HG03066 (cell line): ENCODE data around the gene COL26A1.

Source experiments
- ATAC-seq: cut with Tn5 transposase; IDR thresholded peaks from one replicate; pipeline ENCODE4 v1.9.1; 2021; ENCODE audit warnings: low read depth; ENCODE audit not compliant: unreplicated experiment

COL26A1 gene

DNA sequence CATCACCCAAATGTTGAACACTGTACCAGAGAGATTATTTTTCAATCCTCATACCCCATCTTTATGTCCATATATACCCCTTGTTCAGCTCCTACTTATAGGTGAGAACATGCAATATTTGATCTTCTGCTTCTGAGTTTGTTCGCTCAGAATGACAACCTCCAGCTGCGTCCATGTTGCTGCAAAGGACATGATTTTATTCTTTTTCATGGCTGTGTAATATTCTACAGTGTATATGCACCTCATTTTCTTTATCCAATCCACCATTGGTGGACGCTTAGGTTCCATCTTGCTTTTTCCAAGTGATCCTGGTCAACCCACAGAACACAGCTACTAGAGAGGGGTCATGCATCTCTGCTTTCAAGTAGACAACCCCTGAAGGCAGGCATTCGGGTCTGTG lies 166.9 kb downstream of the COL26A1 start:
- no peak for ATAC-seq

DNA sequence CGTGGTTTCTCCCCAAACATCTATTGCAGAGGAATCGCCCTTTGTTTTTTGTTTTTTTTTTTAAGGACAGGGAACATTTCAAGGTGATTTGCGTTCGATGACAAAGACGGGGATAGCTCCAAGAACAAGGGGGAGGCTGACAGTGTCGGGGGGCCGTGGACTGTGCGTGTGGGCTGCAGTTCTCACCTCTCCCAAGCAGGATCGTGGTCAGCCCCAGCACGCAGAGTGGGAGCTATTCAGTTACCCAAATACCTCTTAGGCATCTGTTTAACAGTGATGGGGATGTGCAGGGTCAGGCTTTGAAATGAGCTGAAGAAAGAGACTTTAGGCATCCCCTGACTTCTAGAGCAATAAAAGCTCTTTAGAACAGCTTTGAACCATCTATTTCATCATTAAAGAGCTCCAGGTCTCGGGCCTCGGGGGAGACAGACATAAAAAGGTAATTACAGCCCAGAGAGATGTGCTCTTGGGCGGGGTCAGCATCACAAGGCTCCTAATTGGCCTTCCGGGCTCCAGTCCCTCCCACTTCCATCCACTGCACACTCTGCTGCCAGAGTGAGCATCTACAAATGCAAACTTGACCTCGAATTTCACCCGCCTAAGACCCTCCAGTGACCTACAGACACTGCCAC lies 169.2 kb downstream of the COL26A1 start:
- no peak for ATAC-seq

DNA sequence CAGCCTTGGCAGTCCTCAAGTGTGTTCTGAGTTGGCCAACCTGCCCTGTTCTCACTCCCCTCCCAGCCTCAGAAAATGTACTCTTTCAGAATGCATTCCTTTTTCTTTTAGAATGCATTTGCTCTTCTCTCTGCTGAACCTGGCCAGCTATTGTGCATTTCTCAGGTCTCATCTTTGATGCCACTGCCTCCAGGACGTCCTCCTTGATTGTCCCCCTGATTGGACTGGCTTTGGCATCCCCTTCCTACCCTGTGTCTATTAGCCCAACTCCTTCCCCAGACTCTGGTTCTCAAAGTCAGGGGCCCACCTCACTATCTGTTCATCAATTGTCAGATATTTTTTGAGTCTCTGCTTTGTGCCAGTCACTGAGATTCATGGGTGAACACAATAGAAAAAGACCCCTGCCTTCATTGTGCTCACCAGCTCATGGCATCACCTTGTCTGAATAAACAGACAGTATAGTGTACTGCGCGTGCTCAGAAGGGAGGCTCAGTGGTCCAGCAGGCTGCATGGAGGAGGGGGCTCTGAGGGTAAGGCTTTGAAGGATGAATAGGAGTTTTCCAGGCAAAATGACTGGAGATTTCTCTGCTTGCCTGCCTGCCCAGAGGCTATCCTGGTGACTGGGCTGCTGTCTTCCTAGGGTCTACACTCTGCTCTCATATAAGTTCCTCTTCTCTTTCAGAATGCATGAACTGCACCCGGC lies 169.9 kb downstream of the COL26A1 start:
- ATAC-seq = no peak

GRCh38 chr7:101533103-101533465 lies 170.4 kb downstream of the COL26A1 start:
- no peak for ATAC-seq

GRCh38 chr7:101534015-101534803 lies 171.5 kb downstream of the COL26A1 start:
- no peak for ATAC-seq

GRCh38 chr7:101534873-101535272 lies 172.2 kb downstream of the COL26A1 start:
- ATAC-seq = no peak

- ATAC-seq = no peak
Measured at GRCh38 chr7:101535351-101535751, 172.7 kb downstream of the COL26A1 start.

GRCh38 chr7:101536232-101536631 lies 173.6 kb downstream of the COL26A1 start:
- ATAC-seq = no peak

GRCh38 chr7:101536668-101537067 lies 174.0 kb downstream of the COL26A1 start:
- ATAC-seq = no peak

GRCh38 chr7:101537205-101537604 lies 174.5 kb downstream of the COL26A1 start:
- ATAC-seq = no peak

DNA sequence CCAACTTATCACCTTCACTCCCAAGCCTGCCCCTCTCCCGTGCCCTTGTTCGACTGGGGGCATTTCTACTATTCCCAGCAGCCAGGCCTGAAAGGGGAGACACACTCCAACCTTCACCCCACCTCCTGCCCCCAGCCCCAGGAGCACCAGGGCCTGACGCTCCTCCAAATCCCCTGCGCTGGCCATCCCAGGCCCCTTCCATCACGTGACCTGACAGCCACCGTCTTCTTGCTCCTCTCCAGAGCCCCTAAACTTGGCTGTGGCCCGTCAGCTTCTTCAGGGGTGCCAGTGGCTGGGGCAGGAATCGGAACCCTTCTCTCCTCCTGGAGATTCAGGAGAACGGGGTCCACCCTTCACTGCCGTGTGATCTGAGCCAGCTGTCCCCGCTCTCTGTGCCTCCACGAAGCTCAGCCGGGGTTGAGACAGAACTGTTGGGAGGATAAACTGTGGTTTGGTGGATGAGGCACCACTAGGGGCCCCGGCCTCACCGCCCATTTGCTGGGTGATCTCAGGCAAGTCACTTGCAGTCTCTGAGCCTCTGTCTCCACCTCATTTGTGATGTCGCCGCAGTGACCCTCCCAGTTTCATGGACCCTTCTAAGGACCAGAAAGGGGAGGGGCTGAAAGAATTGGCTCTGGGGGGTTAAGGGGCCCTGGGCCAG lies 175.4 kb downstream of the COL26A1 start:
- ATAC-seq = no peak

GRCh38 chr7:101538596-101539459 lies 176.2 kb downstream of the COL26A1 start:
- no peak for ATAC-seq

DNA sequence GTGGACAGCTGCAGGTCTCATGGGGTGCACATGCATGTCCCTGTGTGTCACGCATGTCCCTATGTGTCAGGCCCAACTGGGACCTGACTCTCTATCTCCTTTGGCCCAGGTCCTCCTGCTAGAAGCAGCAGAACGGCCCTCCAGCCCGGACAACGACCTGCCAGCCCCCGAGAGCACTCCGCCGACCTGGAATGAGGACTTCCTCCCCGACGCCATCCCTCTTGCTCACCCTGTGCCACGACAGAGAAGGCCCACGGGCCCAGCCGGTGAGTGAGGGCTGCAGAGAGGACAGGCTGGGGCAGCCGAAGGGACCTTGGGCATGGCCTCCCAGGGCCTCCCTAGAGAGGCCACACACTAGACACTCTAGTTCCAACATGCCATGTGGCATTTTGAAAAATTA lies 177.1 kb downstream of the COL26A1 start:
- no peak for ATAC-seq

DNA sequence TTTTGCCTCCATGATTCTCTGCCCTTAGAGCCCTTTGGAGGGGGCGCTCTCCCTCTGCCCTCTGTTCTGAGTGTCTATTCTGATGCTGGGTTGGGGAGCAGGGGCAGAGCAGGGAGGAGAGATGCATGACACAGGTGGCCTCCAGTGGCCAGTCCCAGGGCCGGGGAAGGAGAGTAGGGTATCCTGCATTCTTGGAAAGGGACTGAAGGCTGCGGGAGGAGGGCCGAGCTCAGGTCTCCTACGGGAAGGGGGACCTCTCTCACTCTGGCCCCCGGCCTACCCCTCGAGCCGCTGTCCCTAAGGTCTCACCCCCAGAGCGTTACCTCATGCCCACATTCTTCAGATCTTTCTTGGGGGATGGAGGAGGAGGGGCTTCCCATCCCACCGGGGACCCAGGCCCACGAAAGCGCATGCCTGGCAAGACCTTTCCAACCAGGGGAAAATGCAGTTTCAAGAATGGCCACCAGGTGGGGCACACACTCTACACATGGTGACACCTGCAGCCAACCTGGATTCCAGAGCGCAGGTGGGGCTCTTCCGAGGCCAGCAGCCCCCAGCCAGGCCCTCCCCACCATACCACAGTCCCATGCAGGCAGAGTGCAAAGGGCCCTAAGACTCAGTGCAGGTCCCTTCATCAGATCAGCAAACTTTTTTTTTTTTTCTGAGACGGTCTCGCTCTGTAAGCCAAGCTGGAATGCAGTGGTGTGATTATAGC lies 180.0 kb downstream of the COL26A1 start:
- no peak for ATAC-seq

GRCh38 chr7:101543242-101543766 lies 180.6 kb downstream of the COL26A1 start:
- no peak for ATAC-seq

GRCh38 chr7:101543846-101544245 lies 181.2 kb downstream of the COL26A1 start:
- ATAC-seq = no peak

- ATAC-seq = no peak
Measured at GRCh38 chr7:101545441-101546190, 182.9 kb downstream of the COL26A1 start.

GRCh38 chr7:101546308-101546936 lies 183.7 kb downstream of the COL26A1 start:
- no peak for ATAC-seq
